T-helper 22 cell (primary cell): ENCODE data around the gene ERICH6.
A peak's percentile ranks its signal among the peaks of the same experiment; 100 is the strongest.

ENCODE experiments used
- DNase-seq: peaks from one replicate; pipeline ENCODE4 v3.0.0-alpha.2; 2020; ENCODE audit warnings: low read depth

The ERICH6 gene

GRCh38 chr3:150736903-150737832 is 33.4 kb upstream of the ERICH6 start:
- no peak for DNase-seq

GRCh38 chr3:150736316-150736719 is 32.6 kb upstream of the ERICH6 start:
- DNase-seq: no peak

DNA sequence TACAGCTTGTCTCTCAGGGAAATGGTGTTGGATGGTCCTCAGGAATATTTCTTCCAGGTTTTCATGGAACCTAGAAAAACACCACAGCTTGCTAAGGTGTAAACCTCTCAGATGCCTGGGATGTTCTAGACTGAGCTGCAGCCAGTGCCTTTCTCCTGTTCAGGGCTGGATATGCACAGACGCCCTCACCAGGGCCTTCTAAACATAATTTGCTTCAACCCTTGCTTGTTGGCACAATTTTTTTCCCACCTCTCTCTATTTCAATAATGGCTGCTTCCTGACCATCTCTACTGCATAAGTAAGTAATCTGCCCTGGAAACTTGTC is 31.0 kb upstream of the ERICH6 start:
- no peak for DNase-seq

DNA sequence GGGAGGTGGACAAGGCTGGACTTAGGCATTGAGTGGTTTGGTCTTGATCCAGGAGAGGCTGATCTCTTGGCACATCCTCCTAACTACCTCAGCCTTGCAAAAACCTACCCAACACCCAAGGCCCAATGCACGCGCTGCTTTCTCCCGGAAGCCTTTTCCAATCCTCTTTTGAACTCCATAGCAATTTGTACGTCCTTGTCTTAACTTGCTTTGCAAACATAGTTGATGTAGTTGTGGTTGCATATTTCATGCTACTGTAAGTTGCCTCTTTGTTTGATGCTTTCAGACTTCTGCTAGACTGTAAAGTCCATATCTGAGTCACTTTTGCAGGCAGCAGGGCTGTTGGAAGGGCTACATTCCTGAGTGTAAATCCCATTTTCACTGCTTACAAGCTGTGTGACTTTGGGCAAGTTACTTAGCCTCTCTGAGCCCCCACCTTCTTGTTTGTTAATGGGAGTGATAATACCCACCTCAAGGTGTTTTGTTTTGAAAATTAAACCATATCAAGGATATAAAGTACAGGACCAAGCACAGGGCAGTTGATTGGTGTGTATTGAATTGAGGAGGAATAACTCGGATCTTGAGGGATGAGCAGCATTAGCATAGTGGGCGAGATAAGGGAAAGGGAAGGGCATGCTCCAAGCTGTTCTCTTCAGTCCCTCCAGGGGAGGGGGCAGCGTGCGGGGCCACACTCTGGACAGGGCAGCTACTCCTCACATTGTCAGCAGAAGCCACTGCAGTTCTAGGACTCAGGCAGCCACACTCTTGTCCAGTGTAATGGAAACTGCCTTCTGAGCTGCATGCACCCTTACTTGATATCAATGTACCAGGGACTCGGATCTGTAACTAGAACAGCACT is 30.4 kb upstream of the ERICH6 start:
- no peak for DNase-seq

GRCh38 chr3:150733373-150733935 is 29.7 kb upstream of the ERICH6 start:
- no peak for DNase-seq

DNA sequence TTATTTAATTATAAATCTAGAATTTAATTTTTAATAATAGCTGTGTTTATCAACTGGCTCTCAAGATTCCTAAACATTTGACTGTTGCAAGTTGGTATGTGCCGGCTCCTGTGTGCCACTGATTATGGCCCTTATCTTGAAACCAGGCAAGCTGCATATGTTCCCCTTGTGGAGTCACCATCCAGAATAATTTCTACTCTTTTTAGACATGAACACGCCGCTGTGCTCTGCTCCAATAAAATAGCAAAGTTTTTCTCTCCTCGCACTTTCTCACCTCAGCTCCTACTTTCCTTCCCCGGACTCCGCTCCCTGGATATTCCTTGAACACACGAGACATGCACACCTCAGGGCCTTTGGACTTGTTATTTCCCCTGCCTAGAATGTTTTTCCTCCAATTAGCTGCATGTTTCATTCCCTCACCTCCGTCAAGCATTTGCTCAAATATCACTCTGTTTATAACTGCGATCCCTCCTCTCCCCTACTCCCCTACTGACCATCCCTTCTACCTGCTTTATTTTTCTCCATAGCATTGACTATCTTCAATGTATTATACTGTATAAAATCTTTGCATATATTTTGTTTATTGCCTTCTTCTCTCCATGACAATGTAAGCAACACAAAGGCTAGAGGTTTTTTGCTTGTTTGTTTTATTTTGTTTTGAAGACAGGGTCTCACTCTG is 26.1 kb upstream of the ERICH6 start:
- DNase-seq: no peak

- DNase-seq: no peak
Measured at GRCh38 chr3:150727653-150728502, 24.2 kb upstream of the ERICH6 start.

GRCh38 chr3:150725548-150725947 is 21.8 kb upstream of the ERICH6 start:
- DNase-seq: no peak

GRCh38 chr3:150723946-150724345 is 20.2 kb upstream of the ERICH6 start:
- no peak for DNase-seq

GRCh38 chr3:150722267-150722666 is 18.5 kb upstream of the ERICH6 start:
- DNase-seq: no peak

GRCh38 chr3:150721285-150722130 is 17.8 kb upstream of the ERICH6 start:
- DNase-seq: no peak

GRCh38 chr3:150720444-150720843 is 16.7 kb upstream of the ERICH6 start:
- no peak for DNase-seq

GRCh38 chr3:150710097-150710496 is 6.4 kb upstream of the ERICH6 start:
- no peak for DNase-seq

- DNase-seq: peak; percentile 26
Measured at GRCh38 chr3:150703299-150703755, 393 bp downstream of the ERICH6 start.

DNA sequence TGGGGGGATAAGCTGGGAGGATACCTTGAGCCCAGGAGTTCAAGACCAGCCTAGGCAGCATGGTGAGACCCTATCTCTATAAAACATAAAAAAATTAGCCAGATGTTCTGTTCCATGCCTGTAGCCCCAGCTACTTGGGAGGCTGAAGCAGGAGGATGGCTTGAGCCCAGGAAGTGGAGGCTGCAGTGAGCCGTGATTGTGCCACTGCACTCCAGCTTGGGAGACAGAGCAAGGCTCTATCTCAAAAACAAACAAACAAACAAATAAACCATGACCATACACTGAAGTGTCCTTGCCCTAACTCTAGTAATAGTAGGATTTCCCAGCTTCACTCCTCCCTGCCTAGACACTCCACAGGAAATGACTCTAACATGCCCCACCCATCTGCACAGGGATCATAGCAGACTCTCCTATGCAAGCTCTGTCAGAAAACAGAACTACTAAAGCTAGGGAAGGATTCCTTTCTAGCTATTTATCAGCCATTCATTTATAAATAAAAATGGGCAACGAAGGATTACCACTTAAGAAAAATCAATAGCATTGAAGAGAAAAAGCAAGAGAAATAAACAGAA is 4.6 kb downstream of the ERICH6 start:
- no peak for DNase-seq

GRCh38 chr3:150697646-150698045 is 6.1 kb downstream of the ERICH6 start:
- DNase-seq: no peak

DNA sequence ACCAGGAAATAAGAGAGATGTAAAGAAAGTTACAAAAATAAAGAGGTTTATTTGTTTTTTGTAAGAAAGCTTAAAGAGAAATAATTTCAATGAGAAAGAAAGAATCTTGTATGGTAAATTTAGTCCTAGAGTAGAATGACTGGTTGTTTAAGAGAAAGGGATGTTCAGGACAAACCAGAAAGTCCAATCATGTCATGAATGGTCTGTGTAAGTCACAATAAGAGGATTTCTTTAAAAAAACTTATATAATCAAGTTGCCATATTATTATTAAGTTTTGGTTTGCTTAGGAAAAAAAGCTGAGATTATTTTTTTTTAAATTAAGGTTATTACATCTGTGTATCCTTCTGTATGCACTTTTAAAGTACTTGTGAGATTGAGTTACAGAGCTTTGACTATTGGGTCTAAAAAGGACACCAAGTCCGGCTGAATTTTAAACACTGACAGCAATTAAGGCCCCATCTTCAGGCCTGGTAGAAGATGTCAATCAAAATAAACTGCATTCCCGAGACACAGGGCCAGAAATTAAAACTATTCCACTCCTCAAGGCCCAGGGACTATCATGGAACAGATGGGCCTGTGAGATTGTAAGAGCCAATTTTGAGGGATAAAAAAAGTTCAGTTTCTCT is 12.2 kb downstream of the ERICH6 start:
- no peak for DNase-seq

- DNase-seq: no peak
Measured at GRCh38 chr3:150687613-150688012, 16.1 kb downstream of the ERICH6 start.

DNA sequence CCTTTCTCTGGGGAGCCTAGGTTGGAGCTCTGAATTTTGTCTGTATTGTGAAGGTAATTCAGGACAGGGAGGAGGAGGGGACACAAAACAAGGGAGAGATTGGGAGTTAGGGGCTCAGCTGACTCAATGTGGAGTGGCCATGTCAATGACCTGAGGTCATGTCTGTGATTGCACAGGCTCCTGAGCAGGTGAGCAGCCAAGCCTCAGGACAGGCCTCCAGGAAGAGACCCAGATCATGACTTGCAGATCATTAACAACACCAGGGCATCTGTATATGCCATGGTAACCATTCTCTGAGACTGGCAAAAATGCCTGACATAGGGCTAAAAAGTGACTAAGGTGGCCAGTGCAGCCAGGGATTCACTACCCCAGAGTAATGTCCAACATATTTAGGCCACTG is 20.9 kb downstream of the ERICH6 start:
- no peak for DNase-seq
